Neural crest cell (in vitro differentiated cells): ENCODE data around the gene RAB40B. TPM values are rescaled to one million over a fixed set of nuclear protein-coding genes. Genes with fewer than 3 reads are reported as not detected.
A peak's percentile ranks its signal among the peaks of the same experiment; 100 is the strongest.

Experiments
- DNase-seq: peaks from one replicate; pipeline ENCODE4 v3.0.0; 2021; ENCODE audit warnings: low read depth, mixed read lengths, low spot score
- H3K27ac Mint-ChIP-seq: one replicate; pipeline ENCODE4 v1.8.0; 2021; ENCODE audit warnings: mild to moderate bottlenecking, mixed read lengths; ENCODE audit not compliant: unreplicated experiment
- H3K27me3 Mint-ChIP-seq: 2 replicates; pipeline ENCODE4 v1.8.0; 2021; ENCODE audit warnings: low read depth, mild to moderate bottlenecking, mixed read lengths
- H3K36me3 Mint-ChIP-seq: 2 replicates; pipeline ENCODE4 v1.8.0; 2021; ENCODE audit warnings: low read depth, mild to moderate bottlenecking, mixed read lengths
- H3K4me1 Mint-ChIP-seq: 2 replicates; pipeline ENCODE4 v1.8.0; 2021; ENCODE audit warnings: mixed read lengths
- H3K4me3 Mint-ChIP-seq: one replicate; pipeline ENCODE4 v1.8.0; 2021; ENCODE audit warnings: mild to moderate bottlenecking, mixed read lengths
- H3K9me3 Mint-ChIP-seq: 2 replicates; pipeline ENCODE4 v1.8.0; 2021; ENCODE audit warnings: mixed read lengths
- total RNA-seq: library from RNA; stranded (reverse); gene quantifications from 2 replicates; pipeline ENCODE4 v1.2.1, GENCODE V29; 2021
- TF ChIP-seq, protein P1 (sequence below): fragments of 200-600 bp; sonication (generic); conservative IDR thresholded peaks from 2 replicates; pipeline ENCODE4 v1.5.0; 2021; ENCODE audit warnings: antibody characterized with exemption, mild to moderate bottlenecking

RAB40B gene
- total RNA-seq, 1 donor from 2014 or later: 5.6 TPM

DNA sequence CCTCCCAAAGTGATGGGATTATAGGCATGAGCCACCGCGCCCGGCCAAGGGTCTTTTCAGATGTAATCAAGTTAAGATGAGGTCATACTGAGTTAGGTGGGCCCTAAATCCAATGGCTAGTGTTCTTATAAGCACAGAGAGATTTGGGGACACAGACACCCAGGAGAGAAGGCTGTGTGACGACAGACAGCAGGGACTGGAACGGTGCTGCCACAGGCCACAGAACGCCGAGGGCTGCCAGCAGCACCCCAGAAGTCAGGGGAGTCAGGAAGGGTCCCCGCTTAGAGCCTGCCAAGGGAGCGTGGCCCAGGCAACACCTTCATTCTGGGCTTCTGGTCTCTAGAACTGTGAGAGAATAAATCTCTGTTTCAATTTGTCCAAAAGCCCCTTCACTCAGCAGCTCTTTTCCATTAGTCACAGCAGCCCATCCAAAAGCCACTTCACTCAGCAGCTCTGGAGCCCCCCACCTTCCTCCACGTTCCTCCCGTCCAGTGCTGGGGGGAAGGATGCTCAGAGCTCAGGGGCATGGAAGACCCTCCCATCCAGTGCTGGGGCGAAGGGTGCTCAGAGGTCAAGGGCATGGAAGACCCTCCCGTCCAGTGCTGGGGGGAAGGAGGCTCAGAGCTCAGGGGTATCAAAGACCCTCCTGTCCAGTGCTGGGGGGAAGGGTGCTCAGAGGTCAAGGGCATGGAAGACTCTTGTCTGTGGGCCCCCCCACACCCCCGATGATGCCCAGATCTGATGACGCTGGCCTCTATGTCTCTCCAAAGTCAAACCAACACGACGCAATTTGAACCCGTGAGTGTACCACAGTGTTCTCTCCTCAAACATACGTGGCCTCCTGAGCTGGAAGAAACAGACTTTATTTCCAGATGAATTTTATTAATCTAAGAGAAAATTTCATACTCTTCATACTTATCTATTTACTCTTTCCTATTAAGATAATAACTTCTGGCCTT lies 11.9 kb downstream of the RAB40B start:
- Mint-ChIP-seq H3K36me3 (peaks cover 4% of the 10 kb centered on the region), H3K4me1 (peaks cover 31% of the 10 kb centered on the region), H3K27me3 (peaks cover 3% of the 10 kb centered on the region), H3K4me3 (peak overlapping the region; percentile 14), H3K9me3 (peaks cover 7% of the 10 kb centered on the region), H3K27ac (peak overlapping the region; percentile 60)
- TF ChIP-seq, protein P1, sequence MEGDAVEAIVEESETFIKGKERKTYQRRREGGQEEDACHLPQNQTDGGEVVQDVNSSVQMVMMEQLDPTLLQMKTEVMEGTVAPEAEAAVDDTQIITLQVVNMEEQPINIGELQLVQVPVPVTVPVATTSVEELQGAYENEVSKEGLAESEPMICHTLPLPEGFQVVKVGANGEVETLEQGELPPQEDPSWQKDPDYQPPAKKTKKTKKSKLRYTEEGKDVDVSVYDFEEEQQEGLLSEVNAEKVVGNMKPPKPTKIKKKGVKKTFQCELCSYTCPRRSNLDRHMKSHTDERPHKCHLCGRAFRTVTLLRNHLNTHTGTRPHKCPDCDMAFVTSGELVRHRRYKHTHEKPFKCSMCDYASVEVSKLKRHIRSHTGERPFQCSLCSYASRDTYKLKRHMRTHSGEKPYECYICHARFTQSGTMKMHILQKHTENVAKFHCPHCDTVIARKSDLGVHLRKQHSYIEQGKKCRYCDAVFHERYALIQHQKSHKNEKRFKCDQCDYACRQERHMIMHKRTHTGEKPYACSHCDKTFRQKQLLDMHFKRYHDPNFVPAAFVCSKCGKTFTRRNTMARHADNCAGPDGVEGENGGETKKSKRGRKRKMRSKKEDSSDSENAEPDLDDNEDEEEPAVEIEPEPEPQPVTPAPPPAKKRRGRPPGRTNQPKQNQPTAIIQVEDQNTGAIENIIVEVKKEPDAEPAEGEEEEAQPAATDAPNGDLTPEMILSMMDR: no peak
- no peak for DNase-seq

DNA sequence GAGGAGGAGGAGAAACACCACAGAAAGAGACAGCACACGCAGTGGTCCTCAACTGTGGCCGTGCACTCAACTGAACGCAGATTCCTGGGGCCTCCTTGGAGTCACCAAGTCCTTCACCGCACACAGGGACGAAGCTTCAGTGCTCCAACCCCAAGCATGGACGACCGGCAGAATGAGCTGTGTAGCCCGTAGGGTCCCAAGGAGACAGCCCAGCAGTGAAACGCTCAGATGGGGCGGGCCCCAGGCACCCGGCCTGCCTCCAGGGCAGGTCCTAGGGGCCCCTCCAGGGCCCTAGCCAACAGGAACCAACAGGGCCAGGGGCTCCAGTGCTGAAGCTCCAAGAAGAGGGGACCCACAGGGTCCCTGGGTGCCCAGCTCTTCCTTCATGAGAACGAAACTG lies 13.2 kb downstream of the RAB40B start:
- peaks cover 4% of the 10 kb centered on the region for H3K36me3 Mint-ChIP-seq
- TF ChIP-seq, protein P1: no peak

DNA sequence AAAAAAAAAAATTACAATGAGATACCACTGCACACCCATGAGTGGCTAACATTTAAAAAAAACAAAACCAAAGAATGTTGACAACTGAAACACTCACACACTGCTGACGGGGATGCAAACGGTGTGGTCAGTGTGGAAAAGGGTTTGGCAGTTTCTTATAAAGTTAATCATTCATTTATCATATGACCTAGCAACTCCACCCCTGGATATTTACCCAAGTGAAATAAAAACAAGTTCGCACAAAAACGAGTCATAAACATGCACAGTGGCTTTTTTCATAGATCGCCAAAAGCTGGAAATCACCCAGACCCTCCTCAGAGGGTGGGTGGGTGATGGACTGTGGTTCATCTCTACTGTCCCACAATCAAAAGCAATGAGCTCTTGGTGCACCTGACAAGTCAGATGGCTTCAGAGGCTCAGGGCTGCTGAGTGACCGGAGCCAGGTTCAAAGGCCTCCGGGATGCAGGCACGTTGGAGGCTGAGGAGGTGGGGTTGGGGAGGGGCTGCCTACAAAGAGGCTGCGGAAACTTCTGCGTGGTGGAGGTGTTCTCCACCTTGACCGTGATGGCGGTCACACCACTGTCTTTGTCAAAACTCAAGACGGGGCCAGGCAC lies 14.2 kb downstream of the RAB40B start:
- Mint-ChIP-seq H3K36me3 (peaks cover 4% of the 10 kb centered on the region), H3K4me1 (peaks cover 15% of the 10 kb centered on the region), H3K27ac (no peak overlapping the region), H3K27me3 (no peaks in the 10 kb centered on the region), H3K4me3 (no peak overlapping the region), H3K9me3 (peaks cover 8% of the 10 kb centered on the region)
- DNase-seq: no peak
- TF ChIP-seq, protein P1: no peak

More for the DNA sequence above, 13.2 kb downstream of the RAB40B start:
- Mint-ChIP-seq H3K27ac (no peak overlapping the region), H3K27me3 (no peaks in the 10 kb centered on the region), H3K4me3 (no peak overlapping the region), H3K4me1 (peaks cover 19% of the 10 kb centered on the region), H3K9me3 (peaks cover 8% of the 10 kb centered on the region)
- DNase-seq: no peak

DNA sequence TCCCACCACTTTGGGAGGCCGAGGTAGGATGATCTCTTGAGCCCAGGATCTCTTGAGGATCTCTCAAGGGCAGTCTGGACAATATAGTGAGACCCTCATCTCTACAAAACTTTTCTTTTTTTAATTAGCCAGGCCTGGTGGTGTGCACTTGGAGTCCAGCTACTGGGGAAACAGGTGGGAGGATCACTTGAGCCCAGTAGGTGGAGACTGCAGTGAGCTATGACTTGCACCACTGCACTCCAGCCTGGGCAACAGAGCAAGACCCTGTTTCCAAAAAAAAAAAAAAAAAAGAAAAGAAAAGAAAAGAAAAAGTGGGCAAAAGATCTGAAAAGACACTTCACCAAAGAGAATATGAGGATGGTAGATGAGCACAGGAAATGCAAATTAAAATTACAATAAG lies 15.0 kb downstream of the RAB40B start:
- H3K4me3 Mint-ChIP-seq: no peak overlapping the region
- peaks cover 4% of the 10 kb centered on the region for H3K36me3 Mint-ChIP-seq
- no peak overlapping the region for H3K27ac Mint-ChIP-seq
- no peaks in the 10 kb centered on the region for H3K27me3 Mint-ChIP-seq
- no peak for DNase-seq
- peaks cover 8% of the 10 kb centered on the region for H3K9me3 Mint-ChIP-seq
- TF ChIP-seq, protein P1: no peak
- H3K4me1 Mint-ChIP-seq: peaks cover 15% of the 10 kb centered on the region

DNA sequence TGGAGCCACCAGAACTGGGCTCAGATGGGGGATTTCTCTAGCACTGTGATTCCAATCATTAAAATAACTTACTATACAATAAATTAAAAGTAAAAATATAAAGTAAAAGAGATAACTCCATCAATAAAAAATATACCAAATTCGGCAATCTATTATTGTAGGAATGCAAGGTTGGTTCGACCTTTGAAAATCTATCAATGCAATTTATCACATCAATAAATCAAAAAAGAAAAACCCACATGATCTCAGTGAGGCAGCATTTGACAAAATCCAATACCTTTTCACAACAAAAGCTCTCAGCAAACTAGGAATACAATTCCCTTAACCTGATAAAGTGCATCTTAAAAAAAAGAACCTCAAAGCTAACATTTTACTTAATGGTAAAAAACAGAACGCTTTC lies 17.0 kb downstream of the RAB40B start:
- H3K27ac Mint-ChIP-seq: no peak overlapping the region
- no peak for DNase-seq
- TF ChIP-seq, protein P1: no peak
- H3K9me3 Mint-ChIP-seq: peaks cover 8% of the 10 kb centered on the region
- H3K4me3 Mint-ChIP-seq: no peak overlapping the region
- peaks cover 7% of the 10 kb centered on the region for H3K4me1 Mint-ChIP-seq
- peaks cover 4% of the 10 kb centered on the region for H3K36me3 Mint-ChIP-seq
- no peaks in the 10 kb centered on the region for H3K27me3 Mint-ChIP-seq
